Gastroesophageal sphincter (tissue), 3 donors: ENCODE measurements around the gene AMOTL1.

ENCODE experiments used
- CTCF ChIP-seq, 4 experiments: fragments of 200-600 bp in 2 of 4; fragments of 450-650 bp in 2 of 4; sonication (generic) in 1 of 4; IDR thresholded peaks; one replicate each; pipeline ENCODE4 v1.5.1; 2017 to 2019; ENCODE audit warnings: antibody characterized with exemption in 4 of 4, mild to moderate bottlenecking in 2 of 4, moderate library complexity in 2 of 4
- POLR2A ChIP-seq, 2 donors: fragments of 450-650 bp; IDR thresholded peaks; one replicate each; pipeline ENCODE4 v1.6.1; 2017; ENCODE audit warnings: antibody characterized with exemption in 2 of 2, mild to moderate bottlenecking in 2 of 2, moderate library complexity in 1 of 2

GRCh38 chr11:94882931-94883330, 114.8 kb downstream of the AMOTL1 start:
- TF ChIP-seq POLR2A (IDR thresholded peaks at IDR 0.05) (no peak), CTCF (IDR thresholded peaks at IDR 0.05) (no peak)
